ENCODE results near the gene NUP160.
"Not testable (repeated sequence)": the region's sequence is repeated elsewhere in the genome, so short reads cannot be mapped to it uniquely, and the experiment has no call there.

NUP160 gene

DNA sequence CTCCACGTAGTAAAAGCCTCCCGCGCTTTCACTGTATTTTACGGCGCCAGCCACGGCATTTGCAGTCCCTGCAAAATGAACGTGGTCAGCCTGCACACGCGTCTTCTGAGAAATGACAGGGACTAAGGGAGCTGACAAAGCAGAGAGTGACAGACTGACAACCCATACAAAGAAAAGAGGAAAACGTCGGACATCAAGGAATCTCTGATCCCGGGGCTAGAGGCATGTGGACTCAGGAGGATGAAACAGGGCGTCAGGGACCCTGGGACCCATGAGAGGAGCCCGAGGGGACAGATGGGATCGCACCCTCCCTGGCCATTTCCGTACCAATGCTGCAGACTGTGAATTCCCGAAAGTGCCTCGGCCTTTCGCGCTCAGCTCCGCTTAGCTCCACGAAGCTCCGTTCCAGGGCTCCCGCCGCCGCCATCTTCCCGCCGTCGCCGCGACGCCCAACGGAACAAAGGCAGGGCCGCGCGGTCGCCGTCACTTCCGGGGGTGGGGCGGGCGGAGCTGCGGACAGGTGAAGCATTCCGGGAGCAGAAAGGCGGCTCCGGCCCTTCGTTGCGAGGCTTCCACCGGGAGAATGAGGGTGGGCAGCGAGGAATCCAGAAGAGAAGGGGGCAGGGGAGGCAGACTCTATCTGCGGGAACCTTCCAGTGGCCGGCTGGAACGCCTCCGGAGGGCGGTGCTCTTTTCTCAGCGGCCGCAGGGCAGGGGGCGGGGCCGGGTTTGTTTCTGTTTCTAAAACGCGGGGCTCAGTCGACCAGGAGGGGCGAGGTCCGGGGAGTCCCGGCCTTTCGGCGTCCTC lies at the start of gene NUP160:
NUP160 (minus strand) TSS at position 459 of the 808 bp plus-strand sequence; CDS start at position 427, 32 bp downstream.
- FAIRE-seq, result peak; percentile 72
- peak; percentile 73 for DNase-seq (ENCODE audit: extremely low spot score, insufficient read length, low read depth)

DNA sequence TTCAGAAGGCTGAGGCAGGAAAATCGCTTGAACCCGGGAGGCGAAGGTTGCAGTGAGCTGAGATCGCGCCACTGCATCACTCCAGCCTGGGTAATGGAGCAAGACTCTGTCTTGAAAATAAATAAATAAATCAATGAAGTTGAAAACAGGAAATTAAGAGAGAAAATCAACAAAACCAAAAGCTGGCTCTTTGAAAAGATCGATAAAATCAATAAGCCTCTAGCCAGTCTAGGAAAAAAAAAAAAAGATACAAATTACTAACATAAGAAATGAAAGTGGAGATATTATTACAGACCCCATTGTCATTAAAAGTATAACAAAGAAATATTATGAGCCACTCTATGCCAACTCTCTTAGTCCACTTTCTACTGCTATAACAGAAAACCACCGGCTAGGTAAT lies 48.0 kb upstream of the NUP160 start:
- FAIRE-seq (no peak), DNase-seq (ENCODE audit: extremely low spot score, insufficient read length, low read depth) (no peak)

DNA sequence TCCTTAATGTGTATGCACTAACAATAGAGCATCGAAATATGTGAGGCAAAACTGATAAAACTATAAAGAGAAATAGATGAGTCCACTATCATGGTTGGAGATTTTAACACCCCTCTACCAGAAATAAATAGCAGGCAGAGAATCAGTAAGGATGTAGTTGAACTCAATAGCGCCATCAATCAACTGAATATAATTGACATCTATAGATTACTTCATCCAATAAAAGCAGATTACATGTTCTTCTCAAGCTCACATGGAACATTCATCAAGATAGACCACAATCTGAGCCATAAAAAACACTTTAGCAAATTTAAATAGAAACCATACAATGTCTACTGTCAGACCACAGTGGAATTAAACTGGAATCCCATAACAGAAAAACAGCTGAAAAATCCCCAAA lies 46.9 kb upstream of the NUP160 start:
- FAIRE-seq (no peak), DNase-seq (ENCODE audit: extremely low spot score, insufficient read length, low read depth) (no peak)

DNA sequence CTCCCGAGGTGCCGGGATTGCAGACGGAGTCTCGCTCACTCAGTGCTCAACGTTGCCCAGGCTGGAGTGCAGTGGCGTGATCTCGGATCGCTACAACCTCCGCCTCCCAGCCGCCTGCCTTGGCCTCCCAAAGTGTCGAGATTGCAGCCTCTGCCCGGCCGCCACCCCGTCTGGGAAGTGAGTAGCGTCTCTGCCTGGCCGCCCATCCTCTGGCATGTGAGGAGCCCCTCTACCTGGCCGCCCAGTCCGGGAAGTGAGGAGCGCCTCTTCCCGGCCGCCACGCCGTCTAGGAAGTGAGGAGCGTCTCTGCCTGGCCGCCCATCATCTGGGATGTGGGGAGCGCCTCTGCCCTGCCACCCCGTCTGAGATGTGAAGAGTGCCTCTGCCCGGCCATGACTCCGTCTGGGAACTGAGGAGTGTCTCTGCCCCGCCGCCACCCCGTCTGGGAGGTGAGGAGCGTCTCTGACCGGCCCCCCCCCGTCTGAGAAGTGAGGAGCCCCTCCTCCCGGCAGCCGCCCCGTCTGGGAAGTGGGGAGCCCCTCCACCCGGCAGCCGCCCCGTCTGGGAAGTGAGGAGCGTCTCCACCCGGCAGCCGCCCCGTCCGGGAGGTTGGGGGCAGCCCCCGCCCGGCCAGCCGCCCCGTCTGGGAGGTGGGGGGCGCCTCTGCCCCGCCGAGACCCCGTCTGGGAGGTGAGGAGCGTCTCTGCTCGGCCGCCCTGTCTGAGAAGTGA lies 44.6 kb upstream of the NUP160 start:
- DNase-seq (ENCODE audit: extremely low spot score, insufficient read length, low read depth); FAIRE-seq: not testable (repeated sequence)

GRCh38 chr11:47891886-47892285 lies 43.7 kb upstream of the NUP160 start:
- DNase-seq (ENCODE audit: extremely low spot score, insufficient read length, low read depth), result no peak
- FAIRE-seq, result no peak

GRCh38 chr11:47889714-47890441 lies 41.7 kb upstream of the NUP160 start:
- no peak for DNase-seq (ENCODE audit: extremely low spot score, insufficient read length, low read depth)
- no peak for FAIRE-seq

DNA sequence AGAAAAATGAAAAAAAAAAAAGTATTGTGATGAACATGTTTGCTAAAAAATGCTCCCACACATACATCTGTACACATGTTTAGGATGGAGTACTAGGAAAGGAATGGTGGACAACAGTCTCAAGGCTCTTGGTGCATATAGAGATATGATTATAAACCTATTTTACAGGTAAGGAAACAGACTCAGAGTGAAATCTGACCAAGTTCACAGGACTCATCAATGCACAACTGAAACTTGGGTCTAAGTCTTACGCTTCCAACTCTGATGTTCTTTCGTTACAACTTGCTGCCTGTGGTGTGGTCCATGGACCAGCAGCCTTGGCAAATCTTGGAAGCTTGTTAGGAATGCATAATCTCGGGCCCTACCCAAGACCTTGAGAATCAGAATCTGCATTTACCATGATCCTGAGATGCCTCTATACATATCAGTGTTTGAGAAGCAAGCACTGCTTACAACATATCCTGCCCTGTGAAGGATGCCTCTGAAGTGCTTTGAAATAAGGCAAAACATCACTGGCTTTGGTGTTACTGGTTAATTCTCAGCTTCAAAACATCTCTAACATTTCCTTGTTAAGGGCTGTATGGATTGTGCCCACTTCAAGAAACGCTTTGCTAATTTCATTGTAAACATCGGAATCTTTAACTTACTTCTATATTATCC lies 39.9 kb upstream of the NUP160 start:
- FAIRE-seq (no peak), DNase-seq (ENCODE audit: extremely low spot score, insufficient read length, low read depth) (no peak)

DNA sequence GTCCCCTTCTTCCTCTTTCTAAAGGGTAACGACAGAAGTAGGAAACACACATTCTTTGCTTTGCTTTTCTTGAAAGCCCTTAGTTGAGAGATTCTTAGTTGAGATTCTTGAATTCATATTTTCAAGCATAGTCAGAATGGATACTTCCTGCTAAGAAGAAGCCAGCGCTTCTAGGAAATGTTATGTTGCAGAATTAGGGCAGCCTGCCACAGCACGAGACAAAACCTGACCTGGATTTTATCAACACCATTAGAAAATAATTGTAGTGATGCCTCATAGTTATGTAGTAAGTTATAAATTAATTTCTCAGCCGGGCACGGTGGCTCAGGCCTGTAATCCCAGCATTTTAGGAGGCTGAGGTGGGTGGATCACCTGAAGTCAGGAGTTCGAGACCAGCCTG lies 37.9 kb upstream of the NUP160 start:
- FAIRE-seq (no peak), DNase-seq (ENCODE audit: extremely low spot score, insufficient read length, low read depth) (no peak)

DNA sequence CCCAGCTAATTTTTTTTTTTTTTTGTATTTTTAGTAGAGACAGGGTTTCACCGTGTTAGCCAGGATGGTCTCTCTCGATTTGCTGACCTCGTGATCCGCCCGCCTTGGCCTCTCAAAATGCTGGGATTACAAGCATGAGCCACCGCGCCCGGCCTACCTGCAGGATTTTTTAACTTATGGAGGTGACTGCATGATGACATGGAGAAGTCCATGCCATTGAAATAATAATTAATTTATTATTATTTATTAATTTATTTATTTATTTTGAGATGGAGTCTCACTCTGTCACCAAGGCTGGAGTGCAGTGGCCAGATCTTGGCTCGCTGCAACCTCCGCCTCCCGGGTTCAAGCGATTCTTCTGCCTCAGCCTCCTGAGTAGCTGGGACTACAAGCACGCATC lies 34.3 kb upstream of the NUP160 start:
- not testable (repeated sequence) for DNase-seq (ENCODE audit: extremely low spot score, insufficient read length, low read depth)

DNA sequence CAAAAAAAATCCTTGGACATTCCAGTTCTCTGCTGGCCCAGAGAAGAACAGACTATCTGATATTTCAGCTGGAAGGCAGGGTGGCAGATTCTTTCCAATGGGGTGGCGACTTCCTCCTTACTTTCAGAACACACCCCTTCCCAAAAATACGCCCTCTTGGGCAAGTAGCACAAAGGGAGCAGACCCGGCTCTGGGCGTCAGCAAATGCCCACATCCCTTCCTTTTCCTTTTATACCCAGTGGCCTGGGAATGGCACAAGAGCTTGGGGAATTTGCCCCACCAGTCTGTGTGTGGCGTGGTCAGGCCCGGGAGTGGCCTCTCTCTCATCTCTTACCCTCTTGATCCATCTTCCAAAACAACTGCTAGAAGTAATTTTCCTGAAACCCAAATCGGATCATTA lies 33.0 kb upstream of the NUP160 start:
- FAIRE-seq (no peak), DNase-seq (ENCODE audit: extremely low spot score, insufficient read length, low read depth) (no peak)

More for the DNA sequence above, 34.3 kb upstream of the NUP160 start:
- FAIRE-seq, result not testable (repeated sequence)

GRCh38 chr11:47879259-47880158 lies 31.4 kb upstream of the NUP160 start:
- DNase-seq (ENCODE audit: extremely low spot score, insufficient read length, low read depth) (no peak), FAIRE-seq (peak; percentile 21)

DNA sequence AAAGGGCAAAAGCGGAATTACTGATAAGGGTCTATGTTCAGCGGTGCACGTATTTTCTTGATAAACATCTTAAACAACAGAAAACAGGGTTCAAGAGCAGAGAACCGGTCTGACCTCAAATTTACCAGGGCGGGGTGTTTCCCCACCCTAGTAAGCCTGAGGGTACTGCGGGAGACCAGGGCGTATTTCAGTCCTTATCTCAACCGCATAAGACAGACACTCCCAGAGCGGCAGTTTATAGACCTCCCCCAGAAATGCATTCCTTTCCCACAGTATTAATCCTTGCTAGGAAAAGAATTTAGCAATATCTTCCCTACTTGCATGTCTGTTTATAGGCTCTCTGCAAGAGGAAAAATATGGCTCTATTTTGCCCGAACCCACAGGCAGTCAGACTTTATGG lies 27.7 kb upstream of the NUP160 start:
- not testable (repeated sequence) for FAIRE-seq; DNase-seq (ENCODE audit: extremely low spot score, insufficient read length, low read depth)

DNA sequence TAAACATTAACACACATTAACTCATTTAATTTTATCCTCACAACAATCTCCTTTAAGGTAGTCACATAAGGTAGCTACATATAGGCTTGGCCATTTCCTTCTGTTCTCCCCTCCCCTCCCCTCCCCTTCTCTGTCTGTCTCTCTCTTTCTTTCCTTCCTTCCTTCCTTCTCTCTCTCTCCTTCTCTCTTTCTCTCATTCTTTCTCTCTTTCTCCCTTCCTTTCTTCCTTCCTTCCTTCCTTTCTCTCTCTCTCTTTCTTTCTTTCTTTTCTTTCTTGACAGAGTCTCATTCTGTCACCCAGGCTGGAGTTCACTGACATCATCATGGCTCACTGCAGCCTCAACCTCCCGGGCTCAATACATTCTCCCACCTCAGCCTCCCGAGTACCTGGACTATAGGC lies 22.3 kb upstream of the NUP160 start:
- DNase-seq (ENCODE audit: extremely low spot score, insufficient read length, low read depth) (no peak), FAIRE-seq (no peak)

DNA sequence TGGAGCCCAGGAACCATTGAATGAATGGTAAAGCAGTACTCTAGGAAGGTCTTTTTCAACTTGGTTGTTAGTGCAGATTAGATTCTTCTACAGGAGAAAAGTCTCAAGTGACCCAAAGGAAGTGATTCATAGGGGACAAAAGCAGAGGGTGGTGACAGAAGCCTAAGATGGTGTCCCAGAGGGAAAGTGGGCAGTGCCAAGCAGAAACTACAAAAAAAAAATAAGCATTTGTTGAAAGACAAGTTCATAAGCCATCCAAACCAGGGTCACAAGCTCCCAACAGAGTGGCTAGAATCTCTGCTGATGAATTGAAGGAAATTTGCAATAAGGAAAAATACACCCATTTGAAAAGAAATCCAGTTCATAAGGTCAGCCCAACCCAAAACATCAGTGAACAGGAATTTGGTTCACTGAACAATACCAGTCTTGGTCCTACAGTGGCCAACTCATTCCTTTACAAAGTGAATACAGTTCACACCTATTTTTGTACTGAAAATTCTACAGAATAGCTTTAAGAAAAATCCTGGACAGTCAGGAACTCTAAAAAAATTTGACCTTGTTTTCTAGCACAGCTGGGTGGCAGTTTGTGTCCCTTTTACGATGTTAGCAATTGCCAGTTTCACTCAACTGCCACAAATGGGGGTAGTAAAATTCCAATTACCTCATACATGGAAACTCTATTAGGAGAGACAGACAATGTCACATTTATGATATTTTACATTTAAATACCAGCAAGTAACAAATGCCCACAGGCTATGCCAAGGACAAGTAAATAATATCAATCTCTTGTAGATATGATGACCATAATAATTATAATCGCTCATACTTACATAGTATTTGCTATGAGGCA lies 21.6 kb upstream of the NUP160 start:
- FAIRE-seq (no peak), DNase-seq (ENCODE audit: extremely low spot score, insufficient read length, low read depth) (no peak)

- no peak for DNase-seq (ENCODE audit: extremely low spot score, insufficient read length, low read depth)
- FAIRE-seq, result no peak
Measured at GRCh38 chr11:47867823-47868222, 19.7 kb upstream of the NUP160 start.

DNA sequence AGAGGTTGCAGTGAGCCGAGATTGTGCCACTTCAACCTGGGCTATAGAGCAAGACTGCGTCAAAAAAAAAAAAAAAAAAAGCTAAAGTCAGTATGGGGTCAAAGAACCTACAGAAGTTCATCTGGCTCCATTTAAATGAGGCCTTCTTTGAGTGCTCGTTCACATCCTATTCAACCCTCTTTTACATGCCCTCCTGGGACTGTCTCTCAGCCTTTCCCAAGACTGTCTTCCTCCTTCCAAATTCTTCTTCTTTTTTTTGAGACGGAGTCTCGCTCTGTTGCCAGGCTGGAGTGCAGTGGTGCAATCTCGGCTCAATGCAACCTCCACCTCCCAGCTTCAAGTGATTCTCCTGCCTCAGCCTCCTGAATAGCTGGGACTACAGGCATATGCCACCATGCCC lies 18.7 kb upstream of the NUP160 start:
- not testable (repeated sequence) for FAIRE-seq; DNase-seq (ENCODE audit: extremely low spot score, insufficient read length, low read depth)

DNA sequence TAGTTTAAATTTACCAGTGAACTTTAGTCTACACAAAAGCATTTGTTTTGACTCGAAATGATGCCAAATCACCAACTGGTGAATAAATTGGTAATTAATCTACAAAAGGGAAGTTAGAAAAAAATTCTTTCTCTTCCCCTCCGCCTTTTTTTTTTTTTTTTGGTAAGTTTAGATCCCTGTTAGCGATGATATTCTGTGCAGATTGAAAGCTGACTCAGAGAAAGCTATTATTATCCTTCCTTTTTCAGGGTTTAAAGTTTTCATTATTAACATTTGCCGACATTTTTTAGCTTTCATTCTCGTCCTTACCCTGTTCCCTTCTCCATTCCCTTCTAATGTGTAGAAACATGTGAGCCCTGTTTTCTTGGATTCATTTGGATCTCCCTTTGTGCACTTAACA lies 16.8 kb upstream of the NUP160 start:
- FAIRE-seq (no peak), DNase-seq (ENCODE audit: extremely low spot score, insufficient read length, low read depth) (no peak)

GRCh38 chr11:47863898-47864430 lies 15.8 kb upstream of the NUP160 start:
- DNase-seq (ENCODE audit: extremely low spot score, insufficient read length, low read depth) (no peak), FAIRE-seq (no peak)

All from GM18507 (cell line).